ENCODE measurements around the gene GUCY2F. TPM values are rescaled to one million over a fixed set of nuclear protein-coding genes. Genes with fewer than 3 reads are reported as not detected.

GUCY2F gene
- total RNA-seq, 2 donors from 2014 or later = not detected

- no peak for DNase-seq (ENCODE audit: low spot score)
- no peaks in the 10 kb centered on the region for H3K36me3 ChIP-seq
- H3K27ac ChIP-seq = no peak overlapping the region
- H3K9me3 ChIP-seq = no peaks in the 10 kb centered on the region
- no peaks in the 10 kb centered on the region for H3K27me3 ChIP-seq (replicated peaks; ENCODE audit: insufficient read depth)
- H3K4me1 ChIP-seq (ENCODE audit: control insufficient read depth in 1 of 2, low read depth in 2 of 2) = no peaks in the 10 kb centered on the region
- ATAC-seq (ENCODE audit: insufficient number of reproducible peaks, low FRiP score, low read depth) = no peak
- H3K4me3 ChIP-seq = peak overlapping the region; percentile 56
- TF ChIP-seq CTCF (IDR thresholded peaks at IDR 0.05) = peak; percentile 45
Observed at GRCh38 chrX:109475174-109475891, 6.6 kb downstream of the GUCY2F start.

- Histone ChIP-seq H3K27ac (no peak overlapping the region), H3K4me1 (ENCODE audit: control insufficient read depth in 1 of 2, low read depth in 2 of 2) (no peaks in the 10 kb centered on the region), H3K4me3 (no peak overlapping the region), H3K27me3 (replicated peaks; ENCODE audit: insufficient read depth) (no peaks in the 10 kb centered on the region), H3K36me3 (no peaks in the 10 kb centered on the region), H3K9me3 (no peaks in the 10 kb centered on the region)
- peak; percentile 73 for ATAC-seq (ENCODE audit: insufficient number of reproducible peaks, low FRiP score, low read depth)
- no peak for TF ChIP-seq CTCF (IDR thresholded peaks at IDR 0.05)
- peak; percentile 3 for DNase-seq (ENCODE audit: low spot score)
Observed at GRCh38 chrX:109472939-109473735, 8.7 kb downstream of the GUCY2F start.

- ATAC-seq (ENCODE audit: insufficient number of reproducible peaks, low FRiP score, low read depth) (no peak), DNase-seq (ENCODE audit: low spot score) (no peak)
- H3K9me3 ChIP-seq = no peaks in the 10 kb centered on the region
- H3K36me3 ChIP-seq = no peaks in the 10 kb centered on the region
- H3K27me3 ChIP-seq (replicated peaks; ENCODE audit: insufficient read depth) = no peaks in the 10 kb centered on the region
- H3K4me1 ChIP-seq (ENCODE audit: control insufficient read depth in 1 of 2, low read depth in 2 of 2) = no peaks in the 10 kb centered on the region
- TF ChIP-seq CTCF (IDR thresholded peaks at IDR 0.05) = no peak
- no peak overlapping the region for H3K27ac ChIP-seq
- H3K4me3 ChIP-seq = no peak overlapping the region
Observed at GRCh38 chrX:109464231-109464630, 17.7 kb downstream of the GUCY2F start.

- no peaks in the 10 kb centered on the region for H3K27me3 ChIP-seq (replicated peaks; ENCODE audit: insufficient read depth)
- TF ChIP-seq CTCF (IDR thresholded peaks at IDR 0.05) = no peak
- H3K36me3 ChIP-seq = no peaks in the 10 kb centered on the region
Observed at GRCh38 chrX:109463784-109464183, 18.1 kb downstream of the GUCY2F start.

GRCh38 chrX:109448282-109448938 lies 33.5 kb downstream of the GUCY2F start:
- no peak for DNase-seq (ENCODE audit: low spot score)
- no peaks in the 10 kb centered on the region for H3K9me3 ChIP-seq
- no peak overlapping the region for H3K27ac ChIP-seq
- no peak for ATAC-seq (ENCODE audit: insufficient number of reproducible peaks, low FRiP score, low read depth)
- H3K27me3 ChIP-seq (replicated peaks; ENCODE audit: insufficient read depth) = no peaks in the 10 kb centered on the region
- H3K4me3 ChIP-seq = no peak overlapping the region
- no peaks in the 10 kb centered on the region for H3K4me1 ChIP-seq (ENCODE audit: control insufficient read depth in 1 of 2, low read depth in 2 of 2)
- H3K36me3 ChIP-seq = no peaks in the 10 kb centered on the region
- no peak for TF ChIP-seq CTCF (IDR thresholded peaks at IDR 0.05)

More at GRCh38 chrX:109463784-109464183, 18.1 kb downstream of the GUCY2F start:
- H3K9me3 ChIP-seq = no peaks in the 10 kb centered on the region
- H3K27ac ChIP-seq = no peak overlapping the region
- no peak overlapping the region for H3K4me3 ChIP-seq
- ATAC-seq (ENCODE audit: insufficient number of reproducible peaks, low FRiP score, low read depth) (no peak), DNase-seq (ENCODE audit: low spot score) (no peak)
- H3K4me1 ChIP-seq (ENCODE audit: control insufficient read depth in 1 of 2, low read depth in 2 of 2) = no peaks in the 10 kb centered on the region
